Activated CD4-positive, alpha-beta T cell treated with anti-CD3 and anti-CD28 coated beads, Interleukin-2, amount 50 U/mL, for 1 hour (primary cell): Measurements from ENCODE around the gene EPN1.

ENCODE experiments used
- DNase-seq: peaks from one replicate; pipeline ENCODE4 v3.0.0-alpha.2; 2020

Gene EPN1

GRCh38 chr19:55661826-55662225 lies 13.2 kb upstream of the EPN1 start:
- no peak for DNase-seq

DNA sequence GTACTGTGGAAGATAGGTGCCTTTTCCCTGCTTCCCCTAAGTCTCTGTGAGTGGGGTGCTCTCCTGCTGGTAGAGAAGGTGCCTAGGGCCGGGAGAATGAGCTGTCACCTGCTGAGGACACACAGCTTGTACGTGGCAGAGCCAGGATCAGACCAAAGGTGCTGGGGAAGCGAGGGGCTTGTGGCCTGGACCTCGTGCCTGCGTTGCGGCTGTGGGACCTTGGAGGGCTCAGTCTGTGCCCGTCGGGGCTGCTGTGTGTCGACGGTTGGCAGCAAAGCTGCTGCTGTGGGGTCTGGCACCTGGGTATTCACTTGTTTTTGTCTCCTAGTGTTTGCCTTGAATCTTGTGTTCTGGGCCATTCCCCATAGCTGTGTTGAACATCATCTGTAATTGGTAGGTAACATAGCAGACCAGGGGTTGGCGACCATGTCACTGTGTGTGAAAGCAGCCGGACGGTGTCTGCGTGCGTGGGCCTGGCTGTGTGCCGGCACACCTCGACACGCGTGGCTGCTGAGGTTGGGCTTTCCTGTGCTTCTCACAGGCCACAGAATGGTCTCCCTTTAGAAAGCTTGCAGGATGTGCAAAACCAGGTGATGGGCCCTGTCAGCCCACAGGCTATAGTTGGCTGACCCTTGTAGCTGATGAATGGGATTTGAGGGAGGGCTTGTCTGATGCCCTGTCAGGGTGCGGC lies 11.0 kb upstream of the EPN1 start:
- DNase-seq, result no peak

GRCh38 chr19:55666343-55667005 lies 8.6 kb upstream of the EPN1 start:
- DNase-seq, result no peak

DNA sequence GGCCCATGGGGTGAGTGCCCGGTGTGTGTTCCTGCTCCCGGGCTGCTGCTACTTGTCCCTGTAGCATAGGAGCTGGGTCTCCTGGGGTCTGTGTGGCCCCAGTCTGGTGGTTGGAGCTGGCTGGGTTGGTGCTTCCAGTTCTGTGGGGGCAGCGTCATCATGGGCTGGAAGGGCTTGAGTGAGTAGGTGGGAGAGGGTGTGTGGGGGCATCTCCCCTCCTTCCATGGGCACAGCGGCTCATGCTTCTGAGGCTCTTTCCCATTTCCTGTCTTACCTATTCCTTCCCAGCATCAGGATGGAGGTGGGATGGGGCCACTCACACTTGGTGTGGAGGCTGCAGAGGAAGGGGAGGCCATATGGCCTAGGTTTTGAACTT lies 8.0 kb upstream of the EPN1 start:
- no peak for DNase-seq

GRCh38 chr19:55667511-55667910 lies 7.5 kb upstream of the EPN1 start:
- DNase-seq, result no peak

DNA sequence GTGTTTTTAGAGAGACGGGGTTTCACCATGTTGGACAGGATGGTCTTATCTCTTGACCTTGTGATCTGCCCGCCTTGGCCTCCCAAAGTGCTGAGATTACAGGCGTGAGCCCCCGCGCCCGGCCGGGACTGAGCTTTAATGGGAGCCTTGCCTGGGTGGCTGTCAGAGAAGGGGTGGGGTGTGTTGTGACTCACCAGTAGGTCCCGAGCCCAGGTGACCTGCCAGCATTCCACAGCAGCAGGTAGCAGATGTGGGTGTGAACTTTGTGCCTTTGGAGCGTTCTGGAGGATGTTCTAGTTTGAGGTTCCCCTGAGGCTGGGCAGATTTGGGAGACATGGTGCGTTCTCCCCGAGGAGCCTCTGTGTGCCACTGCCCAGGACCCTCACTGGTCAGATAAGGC lies 7.1 kb upstream of the EPN1 start:
- DNase-seq, result no peak

DNA sequence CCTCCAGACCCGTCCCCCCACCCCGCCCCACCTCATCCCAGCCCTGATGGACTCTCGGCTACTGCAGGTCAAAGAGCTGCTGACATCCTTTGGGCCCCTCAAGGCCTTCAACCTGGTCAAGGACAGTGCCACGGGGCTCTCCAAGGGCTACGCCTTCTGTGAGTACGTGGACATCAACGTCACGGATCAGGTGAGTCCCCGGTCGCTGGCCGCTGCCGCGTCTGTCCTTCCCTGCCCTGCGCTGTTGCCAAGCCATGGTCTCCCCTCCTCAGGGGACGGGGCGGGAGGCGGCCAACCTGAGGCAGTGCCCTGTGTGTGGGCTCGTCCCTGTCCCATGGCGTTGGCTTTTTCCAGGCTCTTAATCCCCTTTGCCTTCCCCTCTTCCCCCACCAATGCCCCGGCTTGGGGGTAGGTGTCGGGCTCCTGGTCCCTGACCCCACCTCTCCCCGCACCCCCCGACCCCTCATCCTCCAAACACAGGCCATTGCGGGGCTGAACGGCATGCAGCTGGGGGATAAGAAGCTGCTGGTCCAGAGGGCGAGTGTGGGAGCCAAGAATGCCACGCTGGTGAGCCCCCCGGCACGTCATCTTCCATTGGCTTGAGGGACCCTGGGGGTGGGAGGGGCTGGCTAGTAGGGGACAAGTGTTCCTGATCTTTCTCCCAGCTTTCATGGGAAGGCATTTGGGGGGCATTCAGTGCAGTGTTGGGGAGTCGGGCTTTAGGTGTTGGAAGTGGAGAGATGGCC lies 6.2 kb upstream of the EPN1 start:
- no peak for DNase-seq

DNA sequence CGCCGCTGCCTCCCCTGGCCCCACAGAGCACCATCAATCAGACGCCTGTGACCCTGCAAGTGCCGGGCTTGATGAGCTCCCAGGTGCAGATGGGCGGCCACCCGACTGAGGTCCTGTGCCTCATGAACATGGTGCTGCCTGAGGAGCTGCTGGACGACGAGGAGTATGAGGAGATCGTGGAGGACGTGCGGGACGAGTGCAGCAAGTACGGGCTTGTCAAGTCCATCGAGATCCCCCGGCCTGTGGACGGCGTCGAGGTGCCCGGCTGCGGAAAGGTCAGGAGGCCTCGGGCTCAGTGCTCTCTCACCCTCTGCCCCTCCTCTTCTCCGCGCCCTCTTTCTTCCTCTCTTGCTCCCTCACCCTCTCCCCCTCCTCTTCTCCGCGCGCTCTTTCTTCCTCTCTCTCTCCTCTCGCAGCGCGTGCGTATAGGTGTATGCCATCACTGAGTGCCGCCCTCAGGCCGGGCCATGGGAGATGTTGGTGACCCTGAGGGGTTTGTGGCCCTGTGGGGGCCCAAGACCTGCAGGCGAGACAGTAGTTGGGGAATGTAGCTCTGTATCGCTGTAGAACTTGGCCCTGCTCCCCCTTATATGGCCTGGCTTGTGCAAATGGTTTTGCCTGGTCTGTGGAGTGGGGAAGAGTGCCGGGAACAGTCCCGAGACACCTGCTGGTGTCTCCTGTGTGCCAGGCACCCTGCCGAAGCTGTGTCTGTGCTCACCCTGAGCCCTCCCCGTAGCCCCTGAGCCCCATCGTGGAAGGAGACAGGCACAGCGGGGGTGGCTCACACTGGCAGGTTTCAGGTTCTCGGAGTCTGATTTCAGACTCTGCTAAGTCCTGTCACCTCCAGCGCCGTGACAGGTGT lies 5.4 kb upstream of the EPN1 start:
- DNase-seq, result no peak

DNA sequence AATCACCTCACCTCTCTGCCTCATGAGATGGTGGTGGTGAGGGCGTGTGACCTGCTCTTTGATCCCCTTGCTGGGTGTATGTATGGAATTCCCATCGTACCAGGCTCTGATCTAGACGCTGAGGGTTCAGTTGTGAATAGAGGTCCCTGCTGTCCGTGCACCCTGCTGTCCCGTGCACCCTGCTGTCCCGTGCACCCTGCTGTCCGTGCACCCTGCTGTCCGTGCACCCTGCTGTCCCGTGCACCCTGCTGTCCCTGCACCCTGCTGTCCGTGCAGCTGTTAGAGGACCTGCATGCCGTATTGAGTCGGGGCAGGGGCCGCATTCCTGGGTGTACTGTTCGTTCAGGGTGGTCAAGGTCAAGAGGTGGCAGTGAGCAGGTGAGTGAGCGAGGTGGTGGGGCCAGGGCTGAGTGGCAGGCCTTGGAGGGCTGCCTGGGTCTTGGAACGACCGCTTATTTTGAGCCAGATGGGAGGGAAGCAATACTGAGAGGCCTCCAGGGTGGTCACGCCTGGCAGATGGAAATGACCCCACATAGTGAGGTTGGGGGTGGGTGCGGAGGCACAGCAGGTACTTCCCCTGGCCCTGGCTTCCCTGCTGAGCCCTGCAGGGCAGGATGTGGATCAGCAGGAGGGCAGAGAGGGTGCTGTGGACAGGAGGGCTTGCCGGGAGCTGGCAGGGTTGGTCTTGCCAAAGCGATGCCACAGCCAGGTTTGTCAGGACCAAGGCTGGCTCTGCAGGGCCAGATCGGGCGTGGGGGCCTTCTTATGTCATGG lies 4.6 kb upstream of the EPN1 start:
- no peak for DNase-seq

GRCh38 chr19:55671054-55671378 lies 4.0 kb upstream of the EPN1 start:
- no peak for DNase-seq

DNA sequence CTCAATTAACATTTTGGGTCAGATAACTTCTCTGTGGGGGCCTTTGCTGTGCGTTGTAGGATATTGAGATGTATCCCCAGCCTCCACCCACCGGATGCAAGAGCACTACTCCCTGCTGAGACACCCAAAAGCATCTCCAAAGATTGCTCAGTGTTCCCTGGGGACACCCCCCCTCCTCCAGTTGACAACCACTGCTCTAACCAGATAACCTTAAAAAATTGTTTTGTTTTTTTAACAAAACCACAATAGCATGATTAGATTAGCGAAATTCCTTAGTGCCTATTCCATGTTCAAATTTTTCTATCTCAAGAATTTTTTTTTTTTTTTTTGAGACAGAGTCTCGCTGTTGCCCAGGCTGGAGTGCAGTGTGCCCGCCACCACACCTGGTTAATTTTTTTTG lies 2.6 kb upstream of the EPN1 start:
- DNase-seq, result no peak

DNA sequence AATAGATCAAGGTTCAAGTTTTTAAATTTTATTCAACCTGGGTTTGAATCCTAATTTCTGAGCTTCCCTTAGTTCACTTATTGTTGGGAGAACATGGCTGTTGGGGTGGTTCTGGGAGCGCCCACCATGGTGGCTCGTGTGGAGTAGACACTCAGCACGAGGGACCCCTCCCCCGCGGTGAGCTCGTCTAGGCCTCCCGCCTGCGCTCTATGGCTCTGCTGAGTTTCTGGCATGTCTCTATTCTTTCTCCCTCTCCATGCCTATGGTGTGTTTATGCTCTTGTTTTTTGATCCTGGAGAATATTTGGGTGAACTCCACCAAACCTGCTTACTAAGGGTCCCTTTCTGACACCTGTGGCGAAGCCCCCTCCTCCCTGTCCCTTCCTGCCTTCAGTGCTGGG lies 1.6 kb upstream of the EPN1 start:
- DNase-seq, result no peak

DNA sequence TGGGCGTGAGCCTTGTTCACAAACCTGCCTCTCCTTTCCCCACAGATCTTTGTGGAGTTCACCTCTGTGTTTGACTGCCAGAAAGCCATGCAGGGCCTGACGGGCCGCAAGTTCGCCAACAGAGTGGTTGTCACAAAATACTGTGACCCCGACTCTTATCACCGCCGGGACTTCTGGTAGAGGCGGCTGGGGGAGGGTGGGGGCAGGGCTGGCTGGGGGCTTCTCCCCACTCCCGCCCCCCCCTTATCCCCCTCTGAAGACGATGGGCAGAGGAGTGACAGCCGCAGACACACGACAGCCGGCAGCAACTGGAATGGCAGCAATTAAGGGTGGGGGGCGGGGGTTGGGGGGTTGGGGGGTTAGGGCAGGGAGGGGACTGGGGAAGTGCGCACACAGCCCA lies 1.1 kb upstream of the EPN1 start:
- DNase-seq, result no peak

DNA sequence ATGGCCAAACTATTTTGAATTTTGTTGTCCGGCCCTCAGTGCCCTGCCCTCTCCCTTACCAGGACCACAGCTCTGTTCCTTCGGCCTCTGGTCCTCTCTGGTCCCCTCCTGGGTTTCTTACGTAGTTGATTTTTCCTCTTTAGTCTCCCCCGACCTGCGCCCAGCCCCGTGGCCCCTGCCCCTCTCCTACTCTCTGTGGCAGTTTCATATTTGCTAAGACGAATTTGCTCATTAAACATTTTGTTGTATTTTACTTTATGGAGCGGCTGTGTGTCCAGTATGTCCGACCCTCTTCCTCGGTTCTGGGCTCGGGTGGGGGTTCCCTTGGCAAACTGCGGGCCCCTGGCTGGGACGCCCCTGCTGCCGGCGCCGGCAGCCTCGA lies 576 bp upstream of the EPN1 start:
- DNase-seq, result no peak

DNA sequence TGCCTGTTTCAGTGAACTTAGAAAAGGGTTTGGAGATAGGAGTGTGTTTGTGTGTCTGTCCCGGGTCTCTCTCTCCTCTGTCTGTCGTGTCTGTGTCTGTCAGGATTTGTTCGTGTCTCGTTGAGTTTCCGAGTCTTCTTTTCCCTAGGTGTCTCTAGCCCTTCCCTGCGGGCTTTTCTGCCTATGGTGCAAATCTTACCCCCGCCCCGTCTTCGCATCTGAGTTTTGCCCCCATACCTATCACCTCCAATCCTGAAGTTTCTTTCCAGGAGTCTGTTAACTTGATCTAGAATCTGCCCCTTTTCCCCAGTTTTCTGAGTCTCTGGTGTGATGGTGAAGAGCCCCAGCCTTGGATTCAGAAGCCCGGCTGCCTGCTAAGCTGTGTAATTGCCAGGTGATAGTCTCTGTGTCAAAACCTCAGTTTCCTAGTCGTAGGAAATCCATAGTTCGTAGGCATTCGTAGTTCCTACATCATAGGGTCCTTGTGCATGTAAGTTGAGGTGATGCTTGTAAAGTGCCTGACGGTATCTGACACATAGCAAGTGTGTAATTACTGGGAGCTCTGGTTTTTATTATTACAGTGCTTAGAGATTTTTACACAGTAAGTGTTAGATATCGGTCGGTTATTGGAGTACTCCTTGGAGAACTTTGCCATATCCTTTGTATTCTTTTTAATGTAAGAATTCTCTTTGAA lies 782 bp downstream of the EPN1 start:
- DNase-seq, result no peak

DNA sequence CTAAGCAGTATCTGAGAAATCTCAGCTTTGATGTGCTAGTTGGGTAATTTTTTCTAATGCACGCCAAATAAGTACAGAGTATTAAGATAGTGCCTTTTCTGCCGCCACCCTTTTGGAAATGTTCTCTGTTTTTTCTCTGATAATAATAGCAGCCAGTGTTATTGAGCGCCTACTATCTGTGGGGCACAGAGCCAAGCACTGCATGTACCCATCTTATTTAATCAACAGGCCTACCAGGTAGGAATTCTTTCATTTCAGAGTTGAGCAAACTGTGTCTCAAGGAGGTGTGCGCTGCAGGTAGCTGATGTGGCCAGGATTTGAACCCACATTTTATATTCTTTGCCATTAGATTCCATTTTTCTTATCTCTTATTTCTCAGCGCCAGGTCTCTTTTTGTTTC lies 1.4 kb downstream of the EPN1 start:
- no peak for DNase-seq

DNA sequence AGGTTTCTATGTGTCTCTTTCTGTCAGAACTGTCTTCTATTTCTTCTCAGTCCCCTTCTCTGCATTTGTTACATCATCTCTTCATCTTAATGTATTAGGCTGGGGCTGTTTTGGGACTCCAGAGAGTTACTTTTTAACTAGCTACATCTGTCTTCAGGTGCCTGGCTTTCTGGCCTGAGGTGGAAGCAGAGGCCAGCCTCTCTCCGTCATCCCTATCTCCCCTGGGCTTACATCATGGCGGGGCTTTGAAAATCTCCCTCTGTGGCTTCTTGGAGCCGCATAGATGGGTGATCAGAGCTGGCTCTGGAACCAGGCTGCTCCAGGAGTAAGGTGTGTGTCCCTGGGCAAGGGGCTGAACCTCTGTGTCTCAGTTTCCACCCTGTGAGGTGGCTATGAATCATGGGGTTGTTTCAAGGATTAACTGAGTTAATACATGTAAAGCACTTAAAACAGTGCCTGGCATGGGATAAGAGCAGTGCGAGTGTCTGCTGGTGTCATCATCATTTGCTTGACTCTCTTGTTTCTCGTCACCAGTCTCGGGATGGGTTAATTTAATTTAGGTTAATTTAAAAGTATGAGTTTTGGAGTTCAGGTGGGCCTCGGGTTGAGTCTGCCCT lies 2.0 kb downstream of the EPN1 start:
- DNase-seq, result no peak

DNA sequence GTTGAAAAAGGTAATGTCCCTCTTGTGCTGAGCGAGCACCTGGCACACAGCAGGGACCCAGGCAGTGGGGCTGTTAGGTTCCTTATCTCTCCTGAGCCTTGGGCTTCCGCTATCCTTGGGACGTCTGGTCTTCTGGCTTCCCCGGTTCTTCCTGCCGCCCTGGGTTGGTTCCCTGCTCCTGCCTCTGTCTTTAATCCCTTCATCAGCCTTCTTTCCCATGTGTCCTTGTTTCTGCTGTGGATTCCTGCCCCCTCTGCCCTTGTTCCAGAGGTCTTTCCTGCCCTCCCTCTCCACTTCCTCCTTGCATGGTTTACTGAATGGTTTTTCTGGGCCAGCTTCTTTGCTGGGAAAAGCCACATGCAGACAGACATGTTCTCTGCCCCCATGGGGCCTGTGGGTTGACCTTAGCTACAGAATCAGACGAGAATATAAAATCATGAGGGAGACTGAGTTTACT lies 2.6 kb downstream of the EPN1 start:
- DNase-seq, result no peak

- DNase-seq, result no peak
Observed at GRCh38 chr19:55678121-55678671, 3.2 kb downstream of the EPN1 start.

DNA sequence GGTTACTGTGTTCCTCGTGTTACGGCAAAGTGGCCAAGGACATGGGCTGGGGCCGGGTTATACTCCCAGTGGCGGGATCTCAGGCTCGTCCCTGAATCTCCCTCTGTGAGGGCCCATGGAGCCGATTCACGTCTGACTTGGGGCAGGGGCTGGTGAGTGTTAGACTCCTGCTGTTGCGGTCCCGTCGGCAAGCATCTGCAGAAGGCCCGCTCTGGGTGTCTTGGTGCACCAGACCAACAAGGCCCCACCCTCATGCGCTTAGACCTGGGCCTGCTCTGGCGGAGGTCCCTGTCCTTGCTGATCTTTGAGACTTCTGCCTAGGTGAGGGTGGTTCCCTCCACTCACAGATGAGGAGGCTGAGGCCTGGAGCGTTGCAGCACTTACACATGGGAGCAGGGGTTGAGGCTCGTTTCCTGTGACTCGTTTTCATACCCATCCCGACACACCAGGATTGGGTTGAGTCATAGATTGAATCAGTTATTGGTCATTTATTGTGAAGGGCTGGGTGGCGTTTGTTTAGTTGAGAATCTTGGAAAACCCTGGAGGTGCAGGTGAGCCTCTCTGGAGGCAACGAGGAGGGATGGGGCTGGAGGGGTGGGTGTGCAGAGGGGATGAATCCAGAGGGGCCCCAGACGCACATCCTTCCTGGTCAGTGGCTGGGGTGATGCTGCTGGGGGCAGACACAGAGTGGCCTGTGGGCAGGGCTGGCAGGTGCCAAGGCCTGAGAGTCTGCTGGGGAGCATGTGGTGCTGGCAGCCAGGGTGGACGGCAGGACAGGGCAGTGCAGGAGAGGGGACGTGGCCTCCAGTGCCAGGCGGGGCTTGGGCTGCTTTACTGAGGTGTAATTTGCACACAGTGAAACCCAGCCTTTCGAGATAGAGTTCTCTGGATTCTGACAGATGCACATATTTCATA lies 4.6 kb downstream of the EPN1 start:
- DNase-seq, result no peak
